H1 (cell line): ENCODE results near the gene PTPRJ. TPM values are rescaled to one million over a fixed set of nuclear protein-coding genes. Genes with fewer than 3 reads are reported as not detected.

ENCODE experiments used
- CTCF ChIA-PET: fragments of 300-600 bp; sonication (Branson Sonifier 250); formaldehyde crosslinking; loops from one replicate; lab custom pipeline; 2021; ENCODE audit not compliant: partially characterized antibody; lab: Charles Lee
- POLR2A ChIA-PET: fragments of 300-600 bp; sonication (Branson Sonifier 250); formaldehyde crosslinking; loops from one replicate; lab custom pipeline; 2021; ENCODE audit warnings: inconsistent platforms; ENCODE audit not compliant: partially characterized antibody; lab: Charles Lee
- DNase-seq, 2 experiments: peaks; one replicate each; pipeline versions ENCODE4 v3.0.0 to v3.0.0-alpha.2; 2010 to 2022; ENCODE audit warnings: low spot score in 2 of 2, low read depth in 1 of 2, mixed read lengths in 1 of 2
- FAIRE-seq: peaks from 2 replicates; lab custom pipeline; 2011; peaks lifted over from hg19 to GRCh38; lab: Jason Lieb, UNC
- H2AFZ ChIP-seq: 2 replicates; pipeline ENCODE4 v1.8.1; 2012; ENCODE audit warnings: low read length, inconsistent platforms
- H2AK5ac ChIP-seq: 2 replicates; pipeline ENCODE4 v1.6.1; 2013; ENCODE audit warnings: low read depth, low read length
- H2BK120ac ChIP-seq: replicated peaks from 2 replicates; pipeline ENCODE3; 2013; ENCODE audit warnings: low read depth, low read length, inconsistent platforms
- H2BK12ac ChIP-seq: 2 replicates; pipeline ENCODE4 v1.6.1; 2013; ENCODE audit warnings: low read depth, low read length
- H2BK15ac ChIP-seq: 2 replicates; pipeline ENCODE4 v1.6.1; 2013; ENCODE audit warnings: low read length
- H2BK20ac ChIP-seq: 2 replicates; pipeline ENCODE4 v1.6.1; 2013; ENCODE audit warnings: low read length
- H2BK5ac ChIP-seq: 2 replicates; pipeline ENCODE4 v1.6.1; 2013; ENCODE audit warnings: low read depth, low read length
- H3K14ac ChIP-seq: 2 replicates; pipeline ENCODE4 v1.6.1; 2013; ENCODE audit warnings: inconsistent platforms; ENCODE audit not compliant: insufficient read length
- H3K18ac ChIP-seq: 2 replicates; pipeline ENCODE4 v1.6.1; 2013; ENCODE audit warnings: low read length; ENCODE audit errors: extremely low read depth
- H3K23ac ChIP-seq: 2 replicates; pipeline ENCODE4 v1.6.1; 2013; ENCODE audit warnings: inconsistent platforms; ENCODE audit not compliant: insufficient read length
- H3K23me2 ChIP-seq: 2 replicates; pipeline ENCODE4 v1.6.1; 2013; ENCODE audit warnings: low read depth, low read length
- H3K27ac ChIP-seq: 2 replicates; pipeline ENCODE4 v1.6.1; 2011; ENCODE audit warnings: low read depth, low read length, inconsistent platforms
- H3K27me3 ChIP-seq, 4 experiments: replicated peaks in 1 of 4; 1 replicate in 1 of 4; 2 replicates in 3 of 4; pipeline versions ENCODE4 v1.6.1 to v1.8.1; 2011 to 2013; ENCODE audit warnings: low read length in 3 of 4, mild to moderate bottlenecking in 3 of 4, inconsistent platforms in 2 of 4, mixed read lengths in 2 of 4, moderate library complexity in 1 of 4; ENCODE audit not compliant: control insufficient read depth in 3 of 4, insufficient read depth in 3 of 4; ENCODE audit errors: extremely low read depth in 1 of 4
- H3K36me3 ChIP-seq, 4 experiments: 2 replicates each; pipeline versions ENCODE4 v1.6.1 to v1.8.1; 2011 to 2013; ENCODE audit warnings: mild to moderate bottlenecking in 4 of 4, low read length in 3 of 4, moderate library complexity in 2 of 4, control low read depth in 1 of 4, inconsistent platforms in 1 of 4; ENCODE audit not compliant: insufficient read depth in 4 of 4, control insufficient read depth in 2 of 4
- H3K4ac ChIP-seq: replicated peaks from 2 replicates; pipeline ENCODE3; 2013; ENCODE audit warnings: low read length, low read depth, mixed read lengths, inconsistent platforms; ENCODE audit not compliant: insufficient read length
- H3K4me1 ChIP-seq, 4 experiments: replicated peaks in 1 of 4; 1 replicate in 1 of 4; 2 replicates in 3 of 4; pipeline versions ENCODE4 v1.6.1 to v1.8.1; 2011 to 2013; ENCODE audit warnings: low read length in 3 of 4, inconsistent platforms in 2 of 4, mixed read lengths in 1 of 4; ENCODE audit not compliant: insufficient read depth in 4 of 4, control insufficient read depth in 3 of 4
- H3K4me2 ChIP-seq, 2 experiments: 2 replicates each; pipeline versions ENCODE4 v1.6.1 to v1.8.1; 2011 to 2013; ENCODE audit warnings: low read depth in 2 of 2, low read length in 2 of 2, control low read depth in 1 of 2, inconsistent platforms in 1 of 2, mild to moderate bottlenecking in 1 of 2; ENCODE audit not compliant: insufficient read depth in 1 of 2
- H3K4me3 ChIP-seq, 4 experiments: fragments of 200-600, 300-600 bp in 1 of 4; sonication (generic), shearing (Covaris generic), sonication (Bioruptor Twin) in 1 of 4; 2 replicates each; pipeline versions ENCODE4 v1.5.1 to v1.8.1; 2011 to 2016; ENCODE audit warnings: low read length in 4 of 4, low read depth in 3 of 4, control low read depth in 2 of 4, inconsistent platforms in 2 of 4, mild to moderate bottlenecking in 2 of 4, mixed read lengths in 1 of 4, moderate library complexity in 1 of 4; ENCODE audit not compliant: insufficient read depth in 2 of 4; ENCODE audit errors: extremely low read depth in 1 of 4
- H3K56ac ChIP-seq: replicated peaks from 2 replicates; pipeline ENCODE3; 2013; ENCODE audit warnings: low read depth, mild to moderate bottlenecking, mixed read lengths, low read length, inconsistent platforms; ENCODE audit not compliant: insufficient read length
- H3K79me1 ChIP-seq: 2 replicates; pipeline ENCODE4 v1.6.1; 2013; ENCODE audit warnings: low read depth, low read length, control low read depth
- H3K79me2 ChIP-seq, 2 experiments: 2 replicates each; pipeline versions ENCODE4 v1.6.1 to v1.8.1; 2012 to 2013; ENCODE audit warnings: low read length in 2 of 2, mild to moderate bottlenecking in 2 of 2, inconsistent platforms in 1 of 2; ENCODE audit not compliant: insufficient read depth in 2 of 2, control insufficient read depth in 1 of 2
- H3K9ac ChIP-seq, 4 experiments: replicated peaks in 1 of 4; 1 replicate in 1 of 4; 2 replicates in 3 of 4; pipeline versions ENCODE4 v1.6.1 to v1.8.1; 2011 to 2013; ENCODE audit warnings: low read depth in 3 of 4, low read length in 3 of 4, control low read depth in 2 of 4, mild to moderate bottlenecking in 2 of 4, moderate library complexity in 2 of 4, inconsistent platforms in 1 of 4; ENCODE audit errors: extremely low read depth in 1 of 4
- H3K9me3 ChIP-seq, 2 experiments: 2 replicates each; pipeline versions ENCODE4 v1.6.1 to v1.8.1; 2012 to 2013; ENCODE audit warnings: mild to moderate bottlenecking in 2 of 2, moderate library complexity in 2 of 2, control low read depth in 1 of 2, inconsistent platforms in 1 of 2, low read depth in 1 of 2, low read length in 1 of 2, mixed read lengths in 1 of 2; ENCODE audit not compliant: insufficient read depth in 2 of 2
- H4K20me1 ChIP-seq, 2 experiments: replicated peaks in 1 of 2; 2 replicates each; pipeline versions ENCODE3 to v1.8.1; 2011 to 2013; ENCODE audit warnings: inconsistent platforms in 2 of 2, low read length in 2 of 2, mild to moderate bottlenecking in 1 of 2; ENCODE audit not compliant: insufficient read depth in 2 of 2, control insufficient read depth in 1 of 2
- H4K5ac ChIP-seq: 2 replicates; pipeline ENCODE4 v1.6.1; 2013; ENCODE audit warnings: low read length, low read depth, mixed read lengths, inconsistent platforms; ENCODE audit not compliant: insufficient read length
- H4K8ac ChIP-seq: 2 replicates; pipeline ENCODE4 v1.8.0; 2013; ENCODE audit warnings: mild to moderate bottlenecking, moderate library complexity, low read length, inconsistent platforms; ENCODE audit not compliant: insufficient read depth; ENCODE audit errors: extremely low read depth
- H4K91ac ChIP-seq: replicated peaks from 2 replicates; pipeline ENCODE3; 2013; ENCODE audit warnings: low read length, mixed read lengths, inconsistent platforms; ENCODE audit not compliant: insufficient read length
- POLR2A ChIP-seq, 2 experiments: IDR thresholded peaks; 1 replicate in 1 of 2; 2 replicates in 1 of 2; pipeline ENCODE4 v1.6.1; 2011; ENCODE audit warnings: low read depth in 2 of 2, low read length in 2 of 2, mild to moderate bottlenecking in 2 of 2; ENCODE audit errors: control extremely low read depth in 1 of 2
- RFX5 ChIP-seq: IDR thresholded peaks from 2 replicates; pipeline ENCODE4 v1.6.1; 2011; ENCODE audit warnings: low read depth, low read length, improper control_type of control experiment, borderline replicate concordance
- SAP30 ChIP-seq: fragments of 300-600 bp; sonication (generic); IDR thresholded peaks from 2 replicates; pipeline ENCODE4 v1.7.1; 2012; ENCODE audit warnings: low read length, moderate library complexity, mild to moderate bottlenecking, inconsistent platforms; ENCODE audit not compliant: insufficient read depth, insufficient replicate concordance
- WGBS, 2 experiments: shearing (Covaris generic) in 1 of 2; methylation state at CpG; one replicate each; pipeline versions ENCODE4 v1.1.6 to v1.1.7; 2013 to 2015; ENCODE audit warnings: low lambda C conversion rate in 2 of 2, mixed read lengths in 2 of 2, inconsistent platforms in 1 of 2, low coverage in 1 of 2, missing lambda C conversion rate in 1 of 2; ENCODE audit not compliant: insufficient replicate concordance in 2 of 2, insufficient coverage in 1 of 2, insufficient read length in 1 of 2; ENCODE audit errors: extremely low coverage in 1 of 2, missing lambda C conversion rate in 1 of 2; 5-methylcytosine and 5-hydroxymethylcytosine counted together
- polyA plus RNA-seq, 7 experiments: library from polyadenylated mRNA; depleted of rRNA in 3 of 7; stranded (reverse) in 5 of 7; unstranded in 2 of 7; fragments of >200 nt in 5 of 7; fragments of 200-250 nt in 2 of 7; gene quantifications; 1 replicate in 5 of 7; 2 replicates in 1 of 7; 4 replicates in 1 of 7; pipeline versions ENCODE4 v1.2.1 to v1.2.3, GENCODE V29; 2011 to 2013; ENCODE audit warnings: missing spikeins in 2 of 7, mixed read lengths in 2 of 7
- total RNA-seq: library from RNA; stranded (reverse); fragmentation: NEBNext Ultra II Directional; extraction: Animal tissue kit (Norgen Biotek cat#: 25700); gene quantifications from 2 replicates; pipeline ENCODE4 v1.2.1, GENCODE V29; 2021

The PTPRJ gene
- total and polyA plus RNA-seq, 2 of the 8 experiments (the other 6 are each of a cell fraction or from before 2014, with no cell fraction given), result 4.4 to 22.6 TPM

DNA sequence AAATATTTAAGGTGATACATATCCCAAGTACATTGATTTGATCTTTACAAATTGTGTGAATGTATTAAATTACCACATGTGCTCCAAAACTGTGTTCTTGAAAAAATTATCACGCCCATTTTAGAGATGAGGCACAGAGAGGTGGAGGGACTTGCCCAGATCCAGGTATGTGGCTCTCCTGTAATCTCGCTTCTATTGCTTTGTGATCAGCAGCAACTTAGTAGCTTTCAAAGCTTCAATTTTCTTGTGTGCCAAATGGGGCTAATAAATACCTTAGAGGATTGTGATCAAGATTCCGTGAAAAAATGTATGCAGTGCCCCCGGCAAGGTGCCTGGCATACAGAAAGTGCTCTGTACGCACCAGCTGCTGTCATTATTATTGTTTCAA lies 18.0 kb downstream of the PTPRJ start:
- DNase-seq (no peak), FAIRE-seq (no peak)
- H3K9me3 ChIP-seq, result no peaks in the 10 kb centered on the region
- no peak overlapping the region for H2AK5ac ChIP-seq
- no peak overlapping the region for H2BK5ac ChIP-seq
- no peak overlapping the region for H3K56ac ChIP-seq
- H4K5ac ChIP-seq, result no peak overlapping the region
- no peak overlapping the region for H3K4me3 ChIP-seq
- H3K23me2 ChIP-seq, result no peaks in the 10 kb centered on the region
- no peak overlapping the region for H2BK12ac ChIP-seq
- no peak overlapping the region for H4K91ac ChIP-seq
- H3K4me2 ChIP-seq, result no peak overlapping the region
- no peak overlapping the region for H3K14ac ChIP-seq
- no peak overlapping the region for H3K23ac ChIP-seq
- CTCF ChIA-PET, result interaction anchor here (0.8 to 2.1 kb wide), 4 partner anchors 15 to 145 kb away, joined by 3 to 7 read pairs (median 4); no protein-coding TSS in a partner anchor
- H3K18ac ChIP-seq, result no peak overlapping the region
- no peak overlapping the region for H2BK120ac ChIP-seq
- no peak overlapping the region for H2AFZ ChIP-seq
- 0 out of 2 replicates have a peak, but pooled peaks cover 2% of the 10 kb centered on the region for H3K79me1 ChIP-seq
- H3K4ac ChIP-seq, result no peak overlapping the region
- TF ChIP-seq RFX5, result no peak
- no peak for TF ChIP-seq SAP30
- no peak for TF ChIP-seq POLR2A (IDR thresholded peaks at IDR 0.05; ENCODE audit: control extremely low read depth in 1 of 2, low read depth in 2 of 2, low read length in 2 of 2)
- no peaks in the 10 kb centered on the region for H3K36me3 ChIP-seq
- H3K79me2 ChIP-seq, result peaks cover 0 to 16% of the 10 kb centered on the region in 2 experiments; a peak in 2 of 4 replicates
- H4K20me1 ChIP-seq, result peaks cover 0 to 2% of the 10 kb centered on the region in 2 experiments
- POLR2A ChIA-PET, result no interaction called here
- H3K9ac ChIP-seq, result no peak overlapping the region
- no peak overlapping the region for H2BK15ac ChIP-seq
- 91% methylated on average over 5 of the region's 5 CpGs; no CpG with 5 or more reads in 1 of the 2 experiments for WGBS, 2 experiments
- H3K27ac ChIP-seq, result no peak overlapping the region
- H3K27me3 ChIP-seq, result no peaks in the 10 kb centered on the region
- H2BK20ac ChIP-seq, result no peak overlapping the region
- H4K8ac ChIP-seq, result no peak overlapping the region
- peaks cover 0 to 16% (median 8%) of the 10 kb centered on the region in 4 experiments; a peak in 4 of 7 replicates for H3K4me1 ChIP-seq
